CD14-positive monocyte (primary cell): ENCODE data around the gene DBX2. TPM values are rescaled to one million over a fixed set of nuclear protein-coding genes. Genes with fewer than 3 reads are reported as not detected.
"Not testable (repeated sequence)": the region's sequence is repeated elsewhere in the genome, so short reads cannot be mapped to it uniquely, and the experiment has no call there.

Experiments used
- DNase-seq, 3 donors: peaks; one replicate each; pipeline ENCODE4 v3.0.0-alpha.2; 2011 to 2022
- H2AFZ ChIP-seq: 2 replicates; pipeline ENCODE4 v1.6.0; 2012; ENCODE audit warnings: mild to moderate bottlenecking, low read depth, low read length, inconsistent platforms; ENCODE audit not compliant: insufficient read depth, poor library complexity, severe bottlenecking
- H3K27ac ChIP-seq, 2 donors: 1 replicate in 1 of 2; 2 replicates in 1 of 2; pipeline ENCODE4 v1.5.1; 2012 to 2013; ENCODE audit warnings: low read length in 2 of 2, control low read depth in 1 of 2, inconsistent platforms in 1 of 2, low read depth in 1 of 2, mild to moderate bottlenecking in 1 of 2
- H3K27me3 ChIP-seq, 2 donors: one replicate each; pipeline versions ENCODE4 v1.6.0 to v1.6.1; 2011 to 2013; ENCODE audit warnings: low read length in 2 of 2; ENCODE audit not compliant: control insufficient read depth in 2 of 2, insufficient read depth in 2 of 2
- H3K36me3 ChIP-seq, 2 donors: replicated peaks in 1 of 2; 1 replicate in 1 of 2; 2 replicates in 1 of 2; pipeline versions ENCODE4 v1.5.1 to v1.6.1; 2012 to 2013; ENCODE audit warnings: low read length in 2 of 2, control low read depth in 1 of 2, inconsistent platforms in 1 of 2, mild to moderate bottlenecking in 1 of 2; ENCODE audit not compliant: insufficient read depth in 2 of 2, control insufficient read depth in 1 of 2
- H3K4me1 ChIP-seq, 2 donors: 1 replicate in 1 of 2; 2 replicates in 1 of 2; pipeline versions ENCODE4 v1.5.1 to v1.6.1; 2012 to 2013; ENCODE audit warnings: low read length in 2 of 2, control low read depth in 1 of 2, inconsistent platforms in 1 of 2, mild to moderate bottlenecking in 1 of 2, moderate library complexity in 1 of 2; ENCODE audit not compliant: insufficient read depth in 2 of 2, control insufficient read depth in 1 of 2
- H3K4me2 ChIP-seq: replicated peaks from 2 replicates; pipeline ENCODE3; 2012; ENCODE audit warnings: low read length, moderate library complexity, mild to moderate bottlenecking; ENCODE audit not compliant: poor library complexity, severe bottlenecking; ENCODE audit errors: extremely low read depth
- H3K4me3 ChIP-seq, 3 experiments: fragments of 200-600 bp in 1 of 3; sonication (generic) in 1 of 3; replicated peaks in 1 of 3; 1 replicate in 2 of 3; 2 replicates in 1 of 3; pipeline ENCODE4 v1.5.1; 2011 to 2013; ENCODE audit warnings: low read length in 3 of 3, mild to moderate bottlenecking in 3 of 3, control low read depth in 2 of 3, low read depth in 2 of 3, inconsistent platforms in 1 of 3, moderate library complexity in 1 of 3
- H3K79me2 ChIP-seq: 2 replicates; pipeline ENCODE4 v1.6.0; 2012; ENCODE audit warnings: mild to moderate bottlenecking, control low read depth, inconsistent platforms, low read length, moderate library complexity; ENCODE audit not compliant: insufficient read depth
- H3K9ac ChIP-seq: 2 replicates; pipeline ENCODE4 v1.6.0; 2017; ENCODE audit warnings: low read length, mild to moderate bottlenecking; ENCODE audit not compliant: insufficient read depth, poor library complexity, severe bottlenecking
- H3K9me3 ChIP-seq, 2 donors: replicated peaks in 1 of 2; 1 replicate in 1 of 2; 2 replicates in 1 of 2; pipeline versions ENCODE4 v1.5.1 to v1.6.1; 2012 to 2013; ENCODE audit warnings: low read length in 2 of 2, control low read depth in 1 of 2; ENCODE audit not compliant: control insufficient read depth in 1 of 2, insufficient read depth in 1 of 2
- H4K20me1 ChIP-seq: 2 replicates; pipeline ENCODE4 v1.6.0; 2012; ENCODE audit warnings: mild to moderate bottlenecking, low read length, control low read depth, moderate library complexity; ENCODE audit not compliant: insufficient read depth
- H3K27ac Mint-ChIP-seq, 7 donors: one replicate each; pipeline ENCODE4 v1.8.0; 2020; ENCODE audit warnings: mild to moderate bottlenecking in 7 of 7, mixed read lengths in 7 of 7, moderate library complexity in 6 of 7, inconsistent platforms in 2 of 7
- H3K27me3 Mint-ChIP-seq, 3 donors: one replicate each; pipeline ENCODE4 v1.8.0; 2021 to 2022; ENCODE audit warnings: low read depth in 3 of 3, mild to moderate bottlenecking in 3 of 3, mixed read lengths in 3 of 3, moderate library complexity in 3 of 3, inconsistent platforms in 1 of 3
- H3K36me3 Mint-ChIP-seq, 2 donors: one replicate each; pipeline ENCODE4 v1.8.0; 2020; ENCODE audit warnings: mixed read lengths in 2 of 2, inconsistent platforms in 1 of 2, mild to moderate bottlenecking in 1 of 2
- H3K4me1 Mint-ChIP-seq: one replicate; pipeline ENCODE4 v1.8.0; 2020; ENCODE audit warnings: mild to moderate bottlenecking, mixed read lengths
- H3K4me3 Mint-ChIP-seq, 2 donors: one replicate each; pipeline ENCODE4 v1.8.0; 2020; ENCODE audit warnings: mild to moderate bottlenecking in 2 of 2, mixed read lengths in 2 of 2, moderate library complexity in 1 of 2
- H3K9me3 Mint-ChIP-seq, 7 donors: one replicate each; pipeline ENCODE4 v1.8.0; 2020 to 2022; ENCODE audit warnings: mixed read lengths in 7 of 7, mild to moderate bottlenecking in 6 of 7, moderate library complexity in 6 of 7, inconsistent platforms in 2 of 7
- WGBS: methylation state at CpG from one replicate; pipeline ENCODE4 v1.1.5; 2013; ENCODE audit warnings: missing lambda C conversion rate; ENCODE audit not compliant: insufficient coverage; 5-methylcytosine and 5-hydroxymethylcytosine counted together
- intact Hi-C, 2 donors: fragments of 100-400 bp; cut with micrococcal nuclease; formaldehyde crosslinking; loops; one replicate each; pipeline versions ENCODE4 v1.15.0 to v1.15.1; 2023
- polyA plus RNA-seq, 3 donors: library from polyadenylated mRNA; depleted of rRNA in 1 of 3; unstranded in 2 of 3; stranded (reverse) in 1 of 3; fragments of 300-500 nt in 2 of 3; fragments of >200 nt in 1 of 3; fragmentation: Illumina TruSeq in 2 of 3; gene quantifications; 1 replicate in 2 of 3; 2 replicates in 1 of 3; pipeline ENCODE4 v1.2.3, GENCODE V29; 2012 to 2021
- TF ChIP-seq, protein P1 (sequence below): fragments of 200-600 bp; IDR thresholded peaks from one replicate; pipeline ENCODE4 v1.8.0; 2022; ENCODE audit warnings: antibody characterized with exemption, mild to moderate bottlenecking

DBX2 gene
- polyA plus RNA-seq, 3 donors: not detected

DNA sequence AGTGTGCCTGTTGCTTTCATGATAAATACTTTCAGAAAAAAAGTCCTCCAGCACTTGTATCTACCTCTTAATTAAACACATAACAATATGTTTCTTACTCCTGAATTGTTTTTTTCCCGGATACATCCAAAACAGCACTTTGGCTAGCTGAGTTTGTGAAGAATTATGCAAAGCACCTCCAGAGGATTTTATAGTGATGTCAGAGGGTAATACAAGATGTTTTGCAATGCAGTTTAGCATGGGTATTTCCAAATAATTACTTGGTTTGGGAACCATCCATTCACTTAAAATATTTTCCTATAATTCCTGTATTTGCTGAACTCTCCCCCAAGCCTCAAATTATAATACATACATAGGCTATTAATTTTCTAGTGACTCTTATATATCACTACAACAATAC lies 37.7 kb upstream of the DBX2 start:
- Histone ChIP-seq H3K27me3 (no peaks in the 10 kb centered on the region), H4K20me1 (no peaks in the 10 kb centered on the region), H3K4me2 (no peak overlapping the region), H3K36me3 (no peaks in the 10 kb centered on the region), H3K4me1 (no peaks in the 10 kb centered on the region), H3K4me3 (no peak overlapping the region), H3K79me2 (no peaks in the 10 kb centered on the region), H2AFZ (no peak overlapping the region), H3K9me3 (peaks cover 0 to 7% of the 10 kb centered on the region in 2 donors), H3K27ac (no peak overlapping the region), H3K9ac (no peak overlapping the region)
- no peak overlapping the region for H3K27ac Mint-ChIP-seq
- no peak overlapping the region for H3K4me3 Mint-ChIP-seq
- TF ChIP-seq, protein P1, sequence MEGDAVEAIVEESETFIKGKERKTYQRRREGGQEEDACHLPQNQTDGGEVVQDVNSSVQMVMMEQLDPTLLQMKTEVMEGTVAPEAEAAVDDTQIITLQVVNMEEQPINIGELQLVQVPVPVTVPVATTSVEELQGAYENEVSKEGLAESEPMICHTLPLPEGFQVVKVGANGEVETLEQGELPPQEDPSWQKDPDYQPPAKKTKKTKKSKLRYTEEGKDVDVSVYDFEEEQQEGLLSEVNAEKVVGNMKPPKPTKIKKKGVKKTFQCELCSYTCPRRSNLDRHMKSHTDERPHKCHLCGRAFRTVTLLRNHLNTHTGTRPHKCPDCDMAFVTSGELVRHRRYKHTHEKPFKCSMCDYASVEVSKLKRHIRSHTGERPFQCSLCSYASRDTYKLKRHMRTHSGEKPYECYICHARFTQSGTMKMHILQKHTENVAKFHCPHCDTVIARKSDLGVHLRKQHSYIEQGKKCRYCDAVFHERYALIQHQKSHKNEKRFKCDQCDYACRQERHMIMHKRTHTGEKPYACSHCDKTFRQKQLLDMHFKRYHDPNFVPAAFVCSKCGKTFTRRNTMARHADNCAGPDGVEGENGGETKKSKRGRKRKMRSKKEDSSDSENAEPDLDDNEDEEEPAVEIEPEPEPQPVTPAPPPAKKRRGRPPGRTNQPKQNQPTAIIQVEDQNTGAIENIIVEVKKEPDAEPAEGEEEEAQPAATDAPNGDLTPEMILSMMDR: no peak
- peaks cover 6 to 13% (median 9%) of the 10 kb centered on the region in 7 donors for H3K9me3 Mint-ChIP-seq
- no peaks in the 10 kb centered on the region for H3K36me3 Mint-ChIP-seq
- DNase-seq: no peak
- no CpG with 5 or more reads among the region's 1 CpG for WGBS
- no peaks in the 10 kb centered on the region for H3K4me1 Mint-ChIP-seq
- intact Hi-C loops: no loop called here
- peaks cover 0 to 4% (median 3%) of the 10 kb centered on the region in 3 donors for H3K27me3 Mint-ChIP-seq

DNA sequence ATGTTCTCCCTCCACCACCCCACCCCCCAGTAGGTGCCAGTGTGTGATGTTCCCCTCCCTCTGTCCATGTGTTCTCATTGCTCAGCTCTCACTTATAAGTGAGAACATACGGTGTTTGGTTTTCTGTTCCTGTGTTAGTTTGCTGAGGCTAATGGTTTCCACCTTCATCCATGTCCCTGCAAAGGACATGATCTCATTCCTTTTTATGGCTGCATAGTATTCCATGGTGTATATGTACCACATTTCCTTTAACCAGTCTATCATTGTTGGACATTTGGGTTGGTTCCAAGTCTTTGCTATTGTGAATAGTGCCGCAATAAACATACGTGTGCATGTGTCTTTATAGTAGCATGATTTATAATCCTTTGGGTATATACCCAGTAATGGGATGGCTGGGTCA lies 33.3 kb upstream of the DBX2 start:
- WGBS: no CpG with 5 or more reads among the region's 3 CpGs
- H3K27ac Mint-ChIP-seq, H3K27ac ChIP-seq, DNase-seq, intact Hi-C loops, H3K4me1 ChIP-seq, H2AFZ ChIP-seq, H3K79me2 ChIP-seq, H3K4me2 ChIP-seq, H3K36me3 ChIP-seq, H3K9me3 ChIP-seq, H3K4me1 Mint-ChIP-seq, H3K36me3 Mint-ChIP-seq, H3K4me3 ChIP-seq, H3K27me3 Mint-ChIP-seq, H3K27me3 ChIP-seq, H3K9ac ChIP-seq, H3K4me3 Mint-ChIP-seq, H4K20me1 ChIP-seq: not testable (repeated sequence)
- peaks cover 6 to 13% (median 9%) of the 10 kb centered on the region in 7 donors for H3K9me3 Mint-ChIP-seq
